Kidney (tissue), 14 donors: ENCODE measurements around the gene GPR35. TPM values are rescaled to one million over a fixed set of nuclear protein-coding genes. Genes with fewer than 3 reads are reported as not detected.

Experiments
- DNase-seq, 5 donors: peaks; one replicate each; pipeline ENCODE4 v3.0.0-alpha.2; 2013 to 2020
- FAIRE-seq: peaks from 2 replicates; lab custom pipeline; 2012; peaks lifted over from hg19 to GRCh38; lab: Jason Lieb, UNC
- H3K27ac ChIP-seq, 2 donors: one replicate each; pipeline ENCODE4 v1.7.0; 2013; ENCODE audit warnings: low read depth in 2 of 2, low read length in 2 of 2, inconsistent platforms in 1 of 2
- H3K27me3 ChIP-seq: one replicate; pipeline ENCODE4 v1.7.1; 2013; ENCODE audit warnings: low read length, inconsistent platforms; ENCODE audit not compliant: control insufficient read depth, insufficient read depth
- H3K36me3 ChIP-seq, 3 donors: one replicate each; pipeline versions ENCODE4 v1.7.0 to v1.7.1; 2013; ENCODE audit warnings: low read length in 3 of 3, control low read depth in 1 of 3, inconsistent platforms in 1 of 3; ENCODE audit not compliant: insufficient read depth in 3 of 3, control insufficient read depth in 2 of 3
- H3K4me1 ChIP-seq, 3 donors: one replicate each; pipeline versions ENCODE4 v1.7.0 to v1.7.1; 2013; ENCODE audit warnings: low read length in 3 of 3, inconsistent platforms in 1 of 3, low read depth in 1 of 3; ENCODE audit not compliant: control insufficient read depth in 2 of 3, insufficient read depth in 2 of 3
- H3K4me3 ChIP-seq, 3 donors: one replicate each; pipeline versions ENCODE4 v1.7.0 to v1.8.1; 2013; ENCODE audit warnings: low read length in 3 of 3, control low read depth in 1 of 3, inconsistent platforms in 1 of 3
- H3K9ac ChIP-seq, 3 donors: one replicate each; pipeline versions ENCODE4 v1.7.0 to v1.7.1; 2013; ENCODE audit warnings: low read length in 3 of 3, control low read depth in 1 of 3, inconsistent platforms in 1 of 3
- H3K9me3 ChIP-seq, 3 donors: one replicate each; pipeline versions ENCODE4 v1.7.0 to v1.7.1; 2013; ENCODE audit warnings: low read length in 3 of 3, control low read depth in 1 of 3, inconsistent platforms in 1 of 3; ENCODE audit not compliant: control insufficient read depth in 2 of 3, insufficient read depth in 1 of 3
- CTCF ChIP-seq: IDR thresholded peaks from 3 replicates; pipeline ENCODE4 v1.5.1; 2012; ENCODE audit warnings: mild to moderate bottlenecking, moderate library complexity, borderline replicate concordance; ENCODE audit not compliant: insufficient read depth; ENCODE audit errors: extremely low read depth
- intact Hi-C: fragments of 100-400 bp; cut with DNase I; formaldehyde crosslinking; loops from one replicate; pipeline ENCODE4 v1.11.1; 2022
- polyA plus RNA-seq: library from polyadenylated mRNA; stranded (reverse); fragments of 350-450 nt; fragmentation: Illumina TruSeq; extraction: RNeasy Lipid Tissue Mini Kit (QIAGEN cat#74804); gene quantifications from one replicate; pipeline ENCODE4 v1.2.3, GENCODE V29; 2014; ENCODE audit warnings: low read depth, low replicate concordance; ENCODE audit not compliant: insufficient read depth
- total RNA-seq: library from RNA; stranded (reverse); fragmentation: NEBNext Ultra II Directional; extraction: Animal tissue kit (Norgen Biotek cat#: 25700); gene quantifications from one replicate; pipeline ENCODE4 v1.2.1, GENCODE V29; 2021
- donor health status: control.
- donor health status: control.
- donor health status: control.
- donor health status: control.
- donor health status: control.
- donor health status: DM: yes; HTN: yes; CAD: no.
- donor health status: Normal renal cell carcinoma (clear cell type).

Gene GPR35
- total and polyA plus RNA-seq, 2 donors from 2014 or later: 1.7 to 6.7 TPM

- Histone ChIP-seq H3K36me3 (no peaks in the 10 kb centered on the region), H3K27me3 (no peaks in the 10 kb centered on the region), H3K4me1 (no peaks in the 10 kb centered on the region), H3K27ac (no peak overlapping the region), H3K4me3 (no peak overlapping the region), H3K9me3 (no peaks in the 10 kb centered on the region), H3K9ac (no peak overlapping the region)
- TF ChIP-seq CTCF: no peak
- no peak for FAIRE-seq
- intact Hi-C loops: no loop called here
- DNase-seq: peak in 1 of 5 donors; percentile 26
These were observed 13.6 kb upstream of the GPR35 start for GRCh38 chr2:240611601-240612210.

DNA sequence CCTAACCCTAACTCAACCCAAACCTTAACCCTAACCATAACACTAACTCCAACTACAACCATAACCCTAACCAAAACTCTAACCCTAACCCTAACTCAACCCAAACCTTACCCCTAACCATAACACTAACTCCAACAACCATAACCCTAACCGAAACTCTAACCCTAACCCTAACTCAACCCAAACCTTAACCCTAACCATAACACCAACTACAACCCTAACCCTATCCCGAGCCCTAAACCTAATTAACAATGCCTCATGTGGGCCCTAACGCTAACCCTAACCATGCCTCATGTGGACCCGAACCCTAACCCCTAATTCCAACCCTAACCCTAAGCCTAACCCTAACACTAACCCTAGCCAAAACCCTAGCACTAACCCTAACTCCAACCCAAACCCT is 11.5 kb upstream of the GPR35 start:
- Histone ChIP-seq H3K27ac (no peak overlapping the region), H3K9ac (no peak overlapping the region), H3K4me3 (no peak overlapping the region), H3K36me3 (no peaks in the 10 kb centered on the region), H3K9me3 (no peaks in the 10 kb centered on the region), H3K4me1 (no peaks in the 10 kb centered on the region), H3K27me3 (no peaks in the 10 kb centered on the region)
- TF ChIP-seq CTCF: no peak
- FAIRE-seq (no peak), DNase-seq (no peak)
- intact Hi-C loops: no loop called here

GRCh38 chr2:240614391-240614790 is 10.9 kb upstream of the GPR35 start:
- Histone ChIP-seq H3K36me3 (no peaks in the 10 kb centered on the region), H3K4me3 (no peak overlapping the region), H3K9me3 (no peaks in the 10 kb centered on the region), H3K9ac (no peak overlapping the region), H3K4me1 (no peaks in the 10 kb centered on the region), H3K27me3 (no peaks in the 10 kb centered on the region), H3K27ac (no peak overlapping the region)
- DNase-seq: peak in 2 of 5 donors; percentile 32 to 45
- FAIRE-seq: no peak
- no peak for TF ChIP-seq CTCF
- intact Hi-C loops: no loop called here

DNA sequence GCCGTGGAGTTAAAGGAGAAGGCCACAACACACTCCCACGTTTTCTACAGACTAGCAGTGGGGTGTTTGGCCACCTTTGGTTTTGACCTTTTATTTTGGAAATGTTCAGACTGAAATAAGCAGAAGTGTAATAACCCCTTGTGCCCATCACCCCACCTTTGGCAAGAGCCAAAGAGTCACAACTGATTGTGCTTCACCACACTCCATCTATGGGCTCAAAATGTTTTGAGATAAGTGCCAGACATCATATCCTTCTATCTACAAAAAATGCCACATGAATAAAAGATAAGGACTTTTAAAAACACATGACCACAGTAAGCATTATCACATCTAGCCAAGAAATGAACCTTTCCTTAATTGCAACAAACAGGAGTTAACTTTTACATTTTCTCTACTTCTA is 9.9 kb upstream of the GPR35 start:
- Histone ChIP-seq H3K9ac (no peak overlapping the region), H3K4me1 (no peaks in the 10 kb centered on the region), H3K9me3 (no peaks in the 10 kb centered on the region), H3K36me3 (no peaks in the 10 kb centered on the region), H3K27ac (no peak overlapping the region), H3K27me3 (no peaks in the 10 kb centered on the region), H3K4me3 (no peak overlapping the region)
- DNase-seq: no peak
- intact Hi-C loops: no loop called here
- no peak for FAIRE-seq
- TF ChIP-seq CTCF: no peak
